K562 (cell line): ENCODE results near the gene SERPINA3. TPM values are rescaled to one million over a fixed set of nuclear protein-coding genes. Genes with fewer than 3 reads are reported as not detected.

ENCODE experiments used
- ATAC-seq: fragments of 200-7000 bp; cut with Tn5 transposase; 3 replicates; pipeline ENCODE4 v1.9.1; 2020; ENCODE audit warnings: moderate library complexity
- BruUV-seq: library from RNA; stranded (reverse); fragments of 400-500 nt; replicated peaks from 2 replicates; lab custom pipeline; 2021; lab: Mats Ljungman, UMichigan
- CTCF ChIA-PET: fragments of 300-600 bp; formaldehyde crosslinking; extraction: SDS; loops from one replicate; lab custom pipeline; 2021; ENCODE audit warnings: low intra/inter-chr PET ratio; lab: Yijun Ruan, JAX
- POLR2A ChIA-PET: fragments of 300-600, 350-650 bp; sonication (Branson Sonifier 250); formaldehyde crosslinking; extraction: SDS; loops from one replicate; lab custom pipeline; 2021; ENCODE audit warnings: antibody characterized with exemption, inconsistent platforms; lab: Yijun Ruan, JAX
- DNase-seq, 4 experiments: peaks; one replicate each; pipeline versions ENCODE4 v3.0.0 to v3.0.0-alpha.2; 2011 to 2018; ENCODE audit warnings: low spot score in 3 of 4, mixed read lengths in 3 of 4; ENCODE audit errors: extremely low read depth in 1 of 4
- FAIRE-seq: peaks from 2 replicates; lab custom pipeline; 2011; peaks lifted over from hg19 to GRCh38; lab: Jason Lieb, UNC
- H2AFZ ChIP-seq: 2 replicates; pipeline ENCODE4 v1.6.0; 2011; ENCODE audit warnings: low read depth, low read length, control low read depth, inconsistent platforms
- H3K27ac ChIP-seq: fragments of 200-600 bp; 3 replicates; pipeline ENCODE4 v1.8.0; 2011; ENCODE audit warnings: low read depth, mild to moderate bottlenecking, control low read depth, inconsistent platforms, low read length, moderate library complexity, mixed read lengths; ENCODE audit errors: extremely low read depth
- H3K27me3 ChIP-seq, 2 experiments: fragments of 300-600 bp in 1 of 2; 2 replicates in 1 of 2; 3 replicates in 1 of 2; pipeline versions ENCODE4 v1.6.0 to v1.8.0; 2011; ENCODE audit warnings: inconsistent platforms in 2 of 2, low read length in 2 of 2, mild to moderate bottlenecking in 1 of 2, mixed read lengths in 1 of 2, moderate library complexity in 1 of 2; ENCODE audit not compliant: control insufficient read depth in 2 of 2, insufficient read depth in 2 of 2
- H3K36me3 ChIP-seq: fragments of 300-600 bp; 3 replicates; pipeline ENCODE4 v1.8.0; 2011; ENCODE audit warnings: mild to moderate bottlenecking, low read length, inconsistent platforms; ENCODE audit not compliant: control insufficient read depth, insufficient read depth
- H3K4me1 ChIP-seq, 2 experiments: fragments of 200-600 bp in 1 of 2; replicated peaks in 1 of 2; 2 replicates in 1 of 2; 3 replicates in 1 of 2; pipeline versions ENCODE4 v1.5.1 to v1.8.0; 2011; ENCODE audit warnings: inconsistent platforms in 2 of 2, low read length in 2 of 2, mild to moderate bottlenecking in 1 of 2, mixed read lengths in 1 of 2, moderate library complexity in 1 of 2; ENCODE audit not compliant: control insufficient read depth in 2 of 2, insufficient read depth in 2 of 2
- H3K4me2 ChIP-seq: 2 replicates; pipeline ENCODE4 v1.6.1; 2011; ENCODE audit warnings: low read length, control low read depth, inconsistent platforms, mixed read lengths; ENCODE audit not compliant: insufficient read depth
- H3K4me3 ChIP-seq: fragments of 200-600 bp; sonication (generic), shearing (Covaris generic); 2 replicates; pipeline ENCODE4 v1.5.1; 2016; ENCODE audit warnings: control low read depth, inconsistent platforms
- H3K79me2 ChIP-seq: fragments of 200-600 bp; 3 replicates; pipeline ENCODE4 v1.8.0; 2011; ENCODE audit warnings: low read length, inconsistent platforms; ENCODE audit not compliant: control insufficient read depth, insufficient read depth
- H3K9ac ChIP-seq, 2 experiments: 2 replicates each; pipeline versions ENCODE4 v1.6.0 to v1.6.1; 2011; ENCODE audit warnings: low read depth in 2 of 2, low read length in 2 of 2, control low read depth in 1 of 2, inconsistent platforms in 1 of 2, mild to moderate bottlenecking in 1 of 2, mixed read lengths in 1 of 2; ENCODE audit not compliant: insufficient read depth in 1 of 2
- H3K9me1 ChIP-seq: one replicate; pipeline ENCODE4 v1.6.0; 2011; ENCODE audit warnings: inconsistent platforms, mild to moderate bottlenecking, low read length, moderate library complexity; ENCODE audit not compliant: control insufficient read depth, insufficient read depth
- H3K9me3 ChIP-seq: replicated peaks from 2 replicates; pipeline ENCODE4 v1.5.1; 2011; ENCODE audit warnings: low read depth, low read length, inconsistent platforms; ENCODE audit not compliant: control insufficient read depth, insufficient read depth
- H4K20me1 ChIP-seq: replicated peaks from 2 replicates; pipeline ENCODE4 v1.6.1; 2011; ENCODE audit warnings: low read length, inconsistent platforms, mixed read lengths; ENCODE audit not compliant: control insufficient read depth, insufficient read depth
- ARID4B ChIP-seq: sonication (generic); formaldehyde crosslinking; IDR thresholded peaks from 2 replicates; pipeline ENCODE4 v1.8.0; 2022; ENCODE audit warnings: mild to moderate bottlenecking, missing genetic modification reagents
- ATF1 ChIP-seq, 2 experiments: fragments of 450-650 bp in 1 of 2; IDR thresholded peaks; 2 replicates each; pipeline ENCODE4 v1.6.1; 2016; ENCODE audit warnings: missing compliant biosample characterization in 1 of 2, missing genetic modification characterization in 1 of 2
- CBFA2T2 ChIP-seq: fragments of 450-650 bp; conservative IDR thresholded peaks from 2 replicates; pipeline ENCODE4 v1.6.1; 2017; ENCODE audit warnings: mild to moderate bottlenecking
- CHD7 ChIP-seq: fragments of 200-600 bp; sonication (generic); IDR thresholded peaks from one replicate; pipeline ENCODE4 v1.6.1; 2012; ENCODE audit warnings: mild to moderate bottlenecking, low read depth, low read length, inconsistent platforms
- HDAC1 ChIP-seq, 2 experiments: fragments of 450-650 bp; IDR thresholded peaks; 2 replicates each; pipeline ENCODE4 v1.6.1; 2016 to 2017; ENCODE audit warnings: inconsistent platforms in 1 of 2, mild to moderate bottlenecking in 1 of 2, moderate library complexity in 1 of 2
- ILF3 ChIP-seq: fragments of 450-650 bp; IDR thresholded peaks from 2 replicates; pipeline ENCODE4 v1.6.1; 2018; ENCODE audit warnings: antibody characterized with exemption, mild to moderate bottlenecking, moderate library complexity, borderline replicate concordance
- TEAD1 ChIP-seq, 2 experiments: fragments of 450-650 bp in 1 of 2; sonication (generic) in 1 of 2; formaldehyde crosslinking; IDR thresholded peaks; 2 replicates each; pipeline versions ENCODE4 v1.4.0 to v1.8.0; 2020 to 2022; ENCODE audit warnings: mild to moderate bottlenecking in 2 of 2, missing genetic modification reagents in 1 of 2
- WGBS: fragments of 100-300 bp; shearing (Covaris generic); methylation state at CpG from one replicate; pipeline ENCODE4 v1.1.6; 2016; ENCODE audit warnings: low coverage, mixed read lengths; ENCODE audit not compliant: insufficient coverage; ENCODE audit errors: missing lambda C conversion rate; 5-methylcytosine and 5-hydroxymethylcytosine counted together
- in situ Hi-C: fragments of 300-500 bp; cut with MboI; formaldehyde crosslinking; loops from 4 replicates; pipeline ENCODE4 v1.15.0; 2018; ENCODE audit warnings: inconsistent platforms, mixed read lengths
- intact Hi-C: fragments of 100-400 bp; cut with micrococcal nuclease; formaldehyde crosslinking; loops from 2 replicates; pipeline ENCODE4 v1.14.2; 2022
- polyA plus RNA-seq, 8 experiments: library from polyadenylated mRNA; depleted of rRNA in 4 of 8; stranded (reverse) in 5 of 8; unstranded in 3 of 8; fragments of >200 nt; fragmentation: Nextera tagmentation in 2 of 8; fragmentation: Illumina TruSeq in 1 of 8; extraction: Ambion mirVana in 2 of 8; extraction: Trizol in 1 of 8; gene quantifications; 2 replicates each; pipeline versions ENCODE4 v1.2.1 to v1.2.3, GENCODE V29; 2011 to 2014; ENCODE audit warnings: inconsistent platforms in 1 of 8, missing spikeins in 1 of 8
- total RNA-seq, 7 experiments: library from RNA; depleted of rRNA in 6 of 7; stranded (reverse); fragments of >200 nt in 6 of 7; fragmentation: Illumina TruSeq in 2 of 7; extraction: Trizol in 2 of 7; gene quantifications; 2 replicates each; pipeline versions ENCODE4 v1.2.1 to v1.2.3, GENCODE V29; 2011 to 2021; ENCODE audit warnings: low replicate concordance in 1 of 7

Gene SERPINA3
- total and polyA plus RNA-seq, 9 of the 15 experiments (the other 6 are each of a cell fraction or from before 2014, with no cell fraction given), result 2.3 TPM; not detected in 8

GRCh38 chr14:94644102-94644535 lies 31.9 kb downstream of the SERPINA3 start:
- WGBS, result 0% methylated on average over 3 of the region's 4 CpGs
- no peak overlapping the region for H3K9ac ChIP-seq
- no peaks in the 10 kb centered on the region for H3K9me3 ChIP-seq
- H2AFZ ChIP-seq, result no peak overlapping the region
- H3K4me2 ChIP-seq, result no peak overlapping the region
- no peaks in the 10 kb centered on the region for H3K9me1 ChIP-seq
- no peaks in the 10 kb centered on the region for H3K36me3 ChIP-seq
- no peak for FAIRE-seq
- ChIA-PET CTCF (no interaction called here), POLR2A (no interaction called here)
- no peaks in the 10 kb centered on the region for H3K27me3 ChIP-seq
- ATAC-seq, result no peak
- no TSS peak for BruUV-seq
- H3K4me1 ChIP-seq, result no peaks in the 10 kb centered on the region
- intact Hi-C loops (no loop called here), in situ Hi-C loops (no loop called here)
- no peaks in the 10 kb centered on the region; the same call in 1 of the 2 replicates for H4K20me1 ChIP-seq
- no peak overlapping the region for H3K4me3 ChIP-seq
- H3K79me2 ChIP-seq, result no peaks in the 10 kb centered on the region
- no peak for DNase-seq
- H3K27ac ChIP-seq, result no peak overlapping the region
- TF ChIP-seq ILF3 (no peak), ARID4B (no peak), TEAD1 (CRISPR knock-in tag; IDR thresholded peaks at IDR 0.05) (no peak), CHD7 (no peak), HDAC1 (IDR thresholded peaks at IDR 0.05) (no peak), CBFA2T2 (no peak), ATF1 (CRISPR knock-in tag; IDR thresholded peaks at IDR 0.05) (no peak), ATF1 (tag; IDR thresholded peaks at IDR 0.05) (no peak)
